Erythroblast (primary cell): ENCODE data around the gene MTOR.
"Not testable (repeated sequence)": the region's sequence is repeated elsewhere in the genome, so short reads cannot be mapped to it uniquely, and the experiment has no call there.

ENCODE experiments used
- DNase-seq, 2 experiments: peaks; one replicate each; lab custom pipeline; 2025; lab: John Stamatoyannopoulos, UW
- GATA1 ChIP-seq: IDR thresholded peaks from 2 replicates; pipeline ENCODE4 v1.6.1; 2011; ENCODE audit warnings: low read depth, mild to moderate bottlenecking, control low read depth, low read length, moderate library complexity
- POLR2A ChIP-seq: IDR thresholded peaks from 2 replicates; pipeline ENCODE4 v1.6.1; 2011; ENCODE audit warnings: mild to moderate bottlenecking, low read length

MTOR gene

DNA sequence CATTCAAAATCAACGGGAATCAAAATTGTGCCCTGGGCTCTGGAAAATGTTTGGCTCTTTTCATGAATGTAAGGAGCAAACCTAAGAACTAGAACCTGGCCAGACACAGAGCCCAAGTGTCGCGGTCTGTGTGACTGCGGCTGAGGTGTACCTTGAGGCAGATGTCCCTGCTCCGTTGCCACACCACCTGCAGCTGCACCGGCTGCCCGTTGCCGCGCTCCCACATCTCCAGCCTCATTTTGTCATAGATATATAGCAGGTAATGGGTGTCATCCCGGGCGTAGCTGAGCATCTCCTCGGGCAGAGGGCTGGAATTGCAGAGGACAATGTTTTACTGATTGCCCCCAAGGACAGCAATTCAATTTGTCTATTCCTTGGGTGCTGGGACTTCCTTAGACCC is 181.4 kb downstream of the MTOR start:
- TF ChIP-seq GATA1 (no peak), POLR2A (no peak)
- no peak for DNase-seq

GRCh38 chr1:11078631-11079030 is 183.7 kb downstream of the MTOR start:
- no peak for DNase-seq
- TF ChIP-seq GATA1 (no peak), POLR2A (no peak)

GRCh38 chr1:11073398-11073797 is 189.0 kb downstream of the MTOR start:
- not testable (repeated sequence) for DNase-seq

DNA sequence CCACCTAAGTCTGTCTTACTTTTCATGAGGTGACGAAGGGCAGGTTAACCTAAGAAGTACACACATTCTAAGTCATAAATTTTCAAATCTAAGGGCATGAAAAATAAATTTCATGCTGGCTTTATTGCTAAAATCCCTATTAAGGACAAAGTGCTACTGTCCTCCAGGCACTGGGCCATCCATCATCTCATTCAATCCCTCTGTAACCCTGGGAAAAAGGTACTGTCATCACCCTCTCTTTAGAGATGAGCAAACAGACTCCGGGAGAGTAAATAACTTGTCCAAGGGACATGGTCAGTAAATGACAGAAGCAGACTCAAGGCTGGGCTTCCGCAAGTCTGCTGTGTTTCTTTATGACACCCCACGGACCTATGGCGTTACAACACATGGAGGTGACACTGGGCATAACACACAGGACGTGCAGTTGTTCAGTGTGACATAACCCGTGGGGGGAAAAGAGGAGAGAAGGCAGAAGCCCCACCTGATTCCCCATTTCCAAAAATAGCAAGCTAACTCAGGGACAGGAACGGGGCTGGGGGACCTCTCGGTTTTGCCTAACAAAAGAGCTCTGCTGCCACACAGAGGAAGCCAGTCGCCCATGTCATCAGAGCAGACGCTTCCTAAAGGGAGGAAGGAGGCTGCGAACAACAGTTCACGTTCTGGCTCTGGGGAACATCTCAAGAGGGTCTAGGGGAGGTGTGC is 190.0 kb downstream of the MTOR start:
- no peak for TF ChIP-seq GATA1
- no peak for DNase-seq

- no peak for DNase-seq
- TF ChIP-seq GATA1 (no peak), POLR2A (no peak)
These were observed 190.7 kb downstream of the MTOR start for GRCh38 chr1:11071463-11072215.

DNA sequence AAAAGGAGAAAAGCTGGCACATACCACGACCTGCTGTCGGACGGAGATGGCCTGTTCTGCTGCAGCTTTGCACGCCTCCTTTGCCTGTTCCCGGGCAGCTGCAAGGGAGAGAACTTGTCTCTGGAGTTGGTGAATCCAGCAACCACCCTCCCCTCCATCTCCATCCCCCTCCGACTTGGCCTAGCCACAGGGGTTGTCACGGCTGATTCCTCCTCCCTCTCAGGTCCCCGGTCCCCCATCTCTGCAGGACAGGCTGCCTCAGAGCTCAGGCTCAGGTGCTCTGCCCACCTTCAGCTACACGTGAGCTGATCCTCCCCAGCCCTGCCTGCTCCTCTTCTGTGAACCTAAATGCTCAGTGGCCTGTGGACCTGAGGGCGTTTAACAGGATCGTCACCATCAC is 191.5 kb downstream of the MTOR start:
- TF ChIP-seq GATA1: no peak
- no peak for TF ChIP-seq POLR2A
- DNase-seq: no peak

GRCh38 chr1:11068600-11069473 is 193.5 kb downstream of the MTOR start:
- TF ChIP-seq POLR2A: no peak
- TF ChIP-seq GATA1: no peak
- no peak for DNase-seq

GRCh38 chr1:11067716-11068599 is 194.4 kb downstream of the MTOR start:
- DNase-seq: no peak

GRCh38 chr1:11065796-11066195 is 196.6 kb downstream of the MTOR start:
- DNase-seq: no peak
- TF ChIP-seq POLR2A (no peak), GATA1 (no peak)

More at GRCh38 chr1:11067716-11068599, 194.4 kb downstream of the MTOR start:
- no peak for TF ChIP-seq GATA1
- no peak for TF ChIP-seq POLR2A

- no peak for TF ChIP-seq POLR2A
These were observed 197.4 kb downstream of the MTOR start for GRCh38 chr1:11064942-11065341.

GRCh38 chr1:11063937-11064537 is 198.3 kb downstream of the MTOR start:
- DNase-seq: peak; percentile 11 to 34

More at GRCh38 chr1:11064942-11065341, 197.4 kb downstream of the MTOR start:
- no peak for DNase-seq

GRCh38 chr1:11062965-11063401 is 199.4 kb downstream of the MTOR start:
- no peak for DNase-seq
- TF ChIP-seq GATA1: no peak
- TF ChIP-seq POLR2A: no peak

GRCh38 chr1:11061652-11062365 is 200.5 kb downstream of the MTOR start:
- TF ChIP-seq POLR2A (no peak), GATA1 (no peak)
- no peak for DNase-seq
